ENCODE measurements around the gene LMX1B. TPM values are rescaled to one million over a fixed set of nuclear protein-coding genes. Genes with fewer than 3 reads are reported as not detected.
"Not testable (repeated sequence)": the region's sequence is repeated elsewhere in the genome, so short reads cannot be mapped to it uniquely, and the experiment has no call there.

LMX1B gene
- polyA plus RNA-seq, 2 donors, result 0.01 to 0.02 TPM

DNA sequence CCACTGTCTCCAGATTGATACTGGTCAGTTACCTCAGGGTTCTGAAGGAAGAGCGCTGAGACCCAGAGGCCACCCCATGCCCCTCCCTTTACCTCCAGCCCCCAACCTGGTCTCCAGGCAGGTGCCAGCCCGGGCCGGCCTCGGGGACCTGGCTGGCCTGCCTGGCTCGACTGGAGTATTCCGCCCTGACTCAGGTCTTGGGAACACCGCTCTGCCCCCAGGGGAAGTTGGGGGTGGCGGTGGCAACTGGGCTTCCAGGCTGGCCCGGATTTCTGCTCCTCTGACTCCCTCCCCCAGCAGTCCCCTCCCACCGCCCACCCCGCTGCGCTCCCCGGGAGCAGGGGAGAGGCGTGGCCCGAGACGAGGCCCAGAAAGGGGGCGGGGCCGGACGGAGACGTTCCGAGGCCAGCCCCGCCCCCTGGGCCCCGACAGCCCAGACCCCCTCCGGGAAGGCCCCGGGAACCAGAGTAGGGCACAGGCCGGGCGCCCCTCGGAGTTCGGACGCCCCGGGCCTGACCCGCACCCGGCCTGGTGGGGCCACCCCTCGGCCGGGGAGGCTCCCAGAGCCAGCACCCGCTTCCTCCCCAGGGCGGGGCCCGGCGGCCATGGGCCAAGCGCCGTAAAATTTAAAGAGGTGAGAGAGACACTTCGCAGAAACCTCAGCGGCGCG, 108.7 kb downstream of the LMX1B start:
- H3K27ac ChIP-seq (ENCODE audit: low read depth in 2 of 2, low read length in 1 of 2), result peak overlapping the region; percentile 53 to 79
- H3K4me1 ChIP-seq (ENCODE audit: control insufficient read depth in 2 of 2, insufficient read depth in 2 of 2, low read length in 1 of 2), result peaks cover 2 to 8% of the 10 kb centered on the region in 2 donors
- WGBS, 2 donors, result 1% methylated on average over 42 to 45 of the region's 45 CpGs
- H3K9me3 ChIP-seq (ENCODE audit: control insufficient read depth in 2 of 2, insufficient read depth in 1 of 2, low read depth in 1 of 2, low read length in 1 of 2), result no peaks in the 10 kb centered on the region
- H3K4me3 ChIP-seq (ENCODE audit: low read depth in 1 of 2, low read length in 2 of 2), result peak overlapping the region; percentile 54 to 61
- H3K27me3 ChIP-seq (ENCODE audit: control insufficient read depth in 1 of 2, insufficient read depth in 2 of 2, low read length in 2 of 2), result no peaks in the 10 kb centered on the region
- H3K36me3 ChIP-seq (ENCODE audit: control insufficient read depth in 2 of 2, insufficient read depth in 2 of 2, low read length in 1 of 2), result no peaks in the 10 kb centered on the region

DNA sequence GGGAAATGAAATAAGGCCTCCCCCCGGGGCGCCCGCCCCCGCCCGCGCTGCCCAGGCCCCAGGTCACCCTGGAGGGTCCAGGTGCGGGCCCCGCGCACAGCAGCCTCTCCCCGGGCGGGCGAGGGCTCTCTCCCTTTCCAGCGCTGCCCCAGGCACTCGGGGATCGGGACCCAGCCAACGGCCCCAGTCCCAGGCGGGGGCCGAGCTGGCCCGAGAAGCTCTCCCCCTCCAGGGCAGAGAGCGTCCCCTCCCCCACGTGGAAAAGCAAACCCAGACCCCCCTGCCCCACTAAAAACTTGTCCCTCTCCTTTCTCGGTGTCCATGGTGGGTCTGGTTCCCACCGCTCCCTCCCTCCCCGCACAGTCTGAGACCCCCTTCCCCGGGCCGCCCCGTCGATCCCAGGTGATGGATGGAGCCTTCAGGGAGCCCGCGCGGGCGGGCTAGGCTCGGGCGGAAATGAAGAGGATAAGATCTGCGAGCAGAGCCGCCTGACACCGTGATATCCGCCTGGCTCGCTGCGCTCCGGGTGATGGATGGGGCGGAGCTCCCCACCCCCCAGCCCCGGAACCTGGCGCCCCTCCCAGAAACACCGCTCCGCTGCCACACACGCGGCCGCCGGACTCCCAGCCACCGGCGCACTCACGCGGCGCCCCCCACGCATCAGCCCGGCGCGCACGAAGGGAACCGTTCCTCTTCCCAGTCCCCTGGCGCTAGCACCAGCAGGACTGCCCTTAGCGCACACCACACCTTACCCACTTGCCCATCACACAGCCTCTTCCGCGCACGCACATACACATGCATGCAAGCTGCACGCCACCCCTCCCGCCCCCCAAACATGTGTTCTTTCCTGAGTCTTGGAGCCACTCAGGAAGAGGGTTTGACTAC, 109.4 kb downstream of the LMX1B start:
- Histone ChIP-seq H3K4me1 (ENCODE audit: control insufficient read depth in 2 of 2, insufficient read depth in 2 of 2, low read length in 1 of 2) (peaks cover 2 to 8% of the 10 kb centered on the region in 2 donors), H3K4me3 (ENCODE audit: low read depth in 1 of 2, low read length in 2 of 2) (peak overlapping the region; percentile 54 to 61), H3K9me3 (ENCODE audit: control insufficient read depth in 2 of 2, insufficient read depth in 1 of 2, low read depth in 1 of 2, low read length in 1 of 2) (no peaks in the 10 kb centered on the region), H3K27ac (ENCODE audit: low read depth in 2 of 2, low read length in 1 of 2) (peak overlapping the region; percentile 53 to 79), H3K36me3 (ENCODE audit: control insufficient read depth in 2 of 2, insufficient read depth in 2 of 2, low read length in 1 of 2) (no peaks in the 10 kb centered on the region), H3K27me3 (ENCODE audit: control insufficient read depth in 1 of 2, insufficient read depth in 2 of 2, low read length in 2 of 2) (no peaks in the 10 kb centered on the region)
- 2% methylated on average over 67 to 68 of the region's 68 CpGs for WGBS, 2 donors

DNA sequence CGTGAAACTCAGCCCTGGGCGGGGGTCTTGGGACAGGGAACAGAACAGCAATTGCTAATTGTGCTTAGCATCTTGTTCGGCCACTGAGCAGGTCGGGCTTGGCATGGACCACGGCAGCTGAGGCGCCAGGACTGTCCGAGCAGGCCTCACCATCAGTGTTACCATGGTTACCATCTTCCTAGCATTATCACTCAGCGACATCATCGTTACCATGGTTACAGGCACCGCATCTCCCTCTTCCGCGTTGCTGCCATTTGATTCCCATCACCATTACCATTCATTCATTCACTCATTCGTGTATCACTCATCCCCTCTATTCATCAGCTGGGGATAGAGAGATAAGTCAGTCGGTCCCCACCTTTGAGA, 110.1 kb downstream of the LMX1B start:
- Histone ChIP-seq H3K4me1 (ENCODE audit: control insufficient read depth in 2 of 2, insufficient read depth in 2 of 2, low read length in 1 of 2) (peaks cover 2 to 8% of the 10 kb centered on the region in 2 donors), H3K27me3 (ENCODE audit: control insufficient read depth in 1 of 2, insufficient read depth in 2 of 2, low read length in 2 of 2) (no peaks in the 10 kb centered on the region)
- WGBS, 2 donors, result 52 to 54% methylated on average over 14 of the region's 14 CpGs

DNA sequence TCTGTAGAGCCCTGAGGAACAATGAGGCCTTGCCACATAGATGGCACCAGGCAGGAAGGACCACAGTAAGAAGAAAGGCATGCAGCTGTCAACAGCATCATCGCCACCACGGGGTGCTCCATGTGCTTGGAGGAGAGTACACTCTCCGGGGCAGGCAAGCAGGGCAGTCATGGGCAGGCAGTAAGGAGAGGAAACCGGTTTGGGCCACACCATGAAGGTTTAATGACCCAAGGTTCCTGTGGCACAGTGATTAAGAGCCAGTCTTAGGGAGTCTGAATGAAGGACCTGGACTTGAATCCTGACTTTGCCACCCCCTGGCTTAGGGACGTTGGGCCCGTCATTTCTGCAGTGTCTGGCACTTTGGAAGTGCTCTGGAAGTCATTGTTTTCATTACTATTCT, 110.5 kb downstream of the LMX1B start:
- 54 to 62% methylated on average over 6 of the region's 6 CpGs for WGBS, 2 donors
- Histone ChIP-seq H3K4me3 (ENCODE audit: low read depth in 1 of 2, low read length in 2 of 2) (no peak overlapping the region), H3K36me3 (ENCODE audit: control insufficient read depth in 2 of 2, insufficient read depth in 2 of 2, low read length in 1 of 2) (no peaks in the 10 kb centered on the region), H3K27me3 (ENCODE audit: control insufficient read depth in 1 of 2, insufficient read depth in 2 of 2, low read length in 2 of 2) (no peaks in the 10 kb centered on the region), H3K27ac (ENCODE audit: low read depth in 2 of 2, low read length in 1 of 2) (no peak overlapping the region), H3K9me3 (ENCODE audit: control insufficient read depth in 2 of 2, insufficient read depth in 1 of 2, low read depth in 1 of 2, low read length in 1 of 2) (no peaks in the 10 kb centered on the region), H3K4me1 (ENCODE audit: control insufficient read depth in 2 of 2, insufficient read depth in 2 of 2, low read length in 1 of 2) (peaks cover 2 to 8% of the 10 kb centered on the region in 2 donors)

More for the DNA sequence above, 110.1 kb downstream of the LMX1B start:
- no peaks in the 10 kb centered on the region for H3K9me3 ChIP-seq (ENCODE audit: control insufficient read depth in 2 of 2, insufficient read depth in 1 of 2, low read depth in 1 of 2, low read length in 1 of 2)
- no peak overlapping the region for H3K27ac ChIP-seq (ENCODE audit: low read depth in 2 of 2, low read length in 1 of 2)
- H3K4me3 ChIP-seq (ENCODE audit: low read depth in 1 of 2, low read length in 2 of 2), result no peak overlapping the region
- no peaks in the 10 kb centered on the region for H3K36me3 ChIP-seq (ENCODE audit: control insufficient read depth in 2 of 2, insufficient read depth in 2 of 2, low read length in 1 of 2)

DNA sequence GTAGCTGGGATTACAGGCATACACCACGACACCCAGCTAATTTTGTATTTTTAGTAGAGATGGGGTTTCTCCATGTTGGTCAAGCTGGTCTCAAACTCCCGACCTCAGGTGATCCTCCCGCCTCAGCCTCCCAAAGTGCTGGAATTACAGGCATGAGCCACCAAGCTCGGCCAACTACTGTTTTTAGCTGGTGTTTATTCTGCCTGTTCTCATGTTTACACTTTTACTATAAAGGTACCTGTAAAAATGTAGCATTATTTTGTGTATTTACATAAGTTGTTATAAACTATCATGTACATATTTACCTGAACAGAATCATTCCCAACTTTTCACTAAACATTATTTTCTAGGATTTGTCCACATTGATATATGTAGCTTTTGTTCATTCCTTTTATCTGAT, 111.8 kb downstream of the LMX1B start:
- H3K9me3 ChIP-seq (ENCODE audit: control insufficient read depth in 2 of 2, insufficient read depth in 1 of 2, low read depth in 1 of 2, low read length in 1 of 2); H3K27me3 ChIP-seq (ENCODE audit: control insufficient read depth in 1 of 2, insufficient read depth in 2 of 2, low read length in 2 of 2); H3K27ac ChIP-seq (ENCODE audit: low read depth in 2 of 2, low read length in 1 of 2); H3K36me3 ChIP-seq (ENCODE audit: control insufficient read depth in 2 of 2, insufficient read depth in 2 of 2, low read length in 1 of 2); H3K4me3 ChIP-seq (ENCODE audit: low read depth in 1 of 2, low read length in 2 of 2); H3K4me1 ChIP-seq (ENCODE audit: control insufficient read depth in 2 of 2, insufficient read depth in 2 of 2, low read length in 1 of 2): not testable (repeated sequence)
- WGBS, 2 donors, result 76 to 84% methylated on average over 4 of the region's 4 CpGs

DNA sequence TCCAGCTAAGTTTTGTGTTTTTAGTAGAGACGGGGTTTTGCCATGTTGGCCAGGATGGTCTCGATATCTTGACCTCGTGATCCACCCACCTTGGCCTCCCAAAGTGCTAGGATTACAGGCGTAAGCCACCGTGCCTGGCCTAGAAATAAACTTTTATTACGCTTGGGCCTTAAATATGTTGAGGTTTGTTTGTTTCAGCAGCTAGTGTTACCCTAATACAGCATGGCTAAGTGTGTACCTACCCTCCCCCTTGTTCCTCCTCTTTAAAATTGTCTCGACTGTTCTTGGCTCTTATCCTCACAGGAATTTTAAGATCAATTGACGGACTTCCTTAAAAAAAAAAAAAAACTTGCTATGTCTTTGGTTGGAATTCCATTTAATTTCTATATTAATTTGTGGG, 114.5 kb downstream of the LMX1B start:
- H3K27me3 ChIP-seq (ENCODE audit: control insufficient read depth in 1 of 2, insufficient read depth in 2 of 2, low read length in 2 of 2), result not testable (repeated sequence)
- 90 to 91% methylated on average over 8 of the region's 8 CpGs for WGBS, 2 donors

DNA sequence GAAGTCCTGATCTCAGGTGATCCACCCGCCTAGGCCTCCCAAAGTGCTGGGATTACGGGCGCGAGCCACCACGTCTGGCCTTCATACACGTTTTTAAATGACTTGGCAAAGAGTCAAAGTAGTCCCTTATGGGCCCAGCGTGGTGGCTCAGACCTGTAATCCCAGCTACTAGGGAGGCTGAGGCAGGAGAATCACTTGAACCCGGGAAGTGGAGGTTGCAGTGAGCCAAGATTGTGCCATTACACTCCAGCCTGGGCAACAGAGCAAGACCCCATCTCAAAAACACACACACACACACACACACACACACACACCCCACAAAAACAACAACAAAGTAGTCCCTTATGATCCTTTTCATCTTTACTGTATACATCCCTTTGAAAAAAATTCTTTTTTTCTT, 116.9 kb downstream of the LMX1B start:
- 86% methylated on average over 8 of the region's 8 CpGs for WGBS, 2 donors
- not testable (repeated sequence) for H3K4me1 ChIP-seq (ENCODE audit: control insufficient read depth in 2 of 2, insufficient read depth in 2 of 2, low read length in 1 of 2); H3K27me3 ChIP-seq (ENCODE audit: control insufficient read depth in 1 of 2, insufficient read depth in 2 of 2, low read length in 2 of 2); H3K27ac ChIP-seq (ENCODE audit: low read depth in 2 of 2, low read length in 1 of 2); H3K9me3 ChIP-seq (ENCODE audit: control insufficient read depth in 2 of 2, insufficient read depth in 1 of 2, low read depth in 1 of 2, low read length in 1 of 2); H3K36me3 ChIP-seq (ENCODE audit: control insufficient read depth in 2 of 2, insufficient read depth in 2 of 2, low read length in 1 of 2); H3K4me3 ChIP-seq (ENCODE audit: low read depth in 1 of 2, low read length in 2 of 2)

More for the DNA sequence above, 114.5 kb downstream of the LMX1B start:
- not testable (repeated sequence) for H3K27ac ChIP-seq (ENCODE audit: low read depth in 2 of 2, low read length in 1 of 2); H3K9me3 ChIP-seq (ENCODE audit: control insufficient read depth in 2 of 2, insufficient read depth in 1 of 2, low read depth in 1 of 2, low read length in 1 of 2); H3K4me3 ChIP-seq (ENCODE audit: low read depth in 1 of 2, low read length in 2 of 2); H3K4me1 ChIP-seq (ENCODE audit: control insufficient read depth in 2 of 2, insufficient read depth in 2 of 2, low read length in 1 of 2); H3K36me3 ChIP-seq (ENCODE audit: control insufficient read depth in 2 of 2, insufficient read depth in 2 of 2, low read length in 1 of 2)

DNA sequence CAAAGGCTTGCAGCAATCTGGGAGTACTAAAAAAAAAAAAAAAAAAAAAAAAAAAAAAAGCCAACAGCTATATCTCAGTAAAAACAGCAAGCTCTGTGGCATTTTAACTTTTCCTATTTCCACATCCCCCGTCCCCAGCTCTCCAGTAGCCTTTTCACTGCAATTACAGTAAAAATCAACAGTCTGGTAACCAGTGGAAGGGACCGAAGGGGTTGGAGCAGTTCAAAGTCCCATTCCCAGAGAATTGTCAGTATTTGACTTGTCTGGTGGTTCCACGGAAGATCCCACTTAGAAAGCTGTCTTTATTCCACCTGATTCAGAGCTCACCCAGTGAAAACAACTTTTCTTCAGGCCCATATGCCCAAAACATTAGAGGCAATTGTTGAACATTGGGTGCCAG, 119.3 kb downstream of the LMX1B start:
- peaks cover 0 to 2% of the 10 kb centered on the region in 2 donors for H3K27me3 ChIP-seq (ENCODE audit: control insufficient read depth in 1 of 2, insufficient read depth in 2 of 2, low read length in 2 of 2)
- H3K4me3 ChIP-seq (ENCODE audit: low read depth in 1 of 2, low read length in 2 of 2), result no peak overlapping the region
- H3K36me3 ChIP-seq (ENCODE audit: control insufficient read depth in 2 of 2, insufficient read depth in 2 of 2, low read length in 1 of 2), result no peaks in the 10 kb centered on the region
- H3K27ac ChIP-seq (ENCODE audit: low read depth in 2 of 2, low read length in 1 of 2), result no peak overlapping the region
- peaks cover 2 to 3% of the 10 kb centered on the region in 2 donors for H3K9me3 ChIP-seq (ENCODE audit: control insufficient read depth in 2 of 2, insufficient read depth in 1 of 2, low read depth in 1 of 2, low read length in 1 of 2)
- no peaks in the 10 kb centered on the region for H3K4me1 ChIP-seq (ENCODE audit: control insufficient read depth in 2 of 2, insufficient read depth in 2 of 2, low read length in 1 of 2)
- WGBS, 2 donors, result 68 to 82% methylated on average over 3 of the region's 3 CpGs

DNA sequence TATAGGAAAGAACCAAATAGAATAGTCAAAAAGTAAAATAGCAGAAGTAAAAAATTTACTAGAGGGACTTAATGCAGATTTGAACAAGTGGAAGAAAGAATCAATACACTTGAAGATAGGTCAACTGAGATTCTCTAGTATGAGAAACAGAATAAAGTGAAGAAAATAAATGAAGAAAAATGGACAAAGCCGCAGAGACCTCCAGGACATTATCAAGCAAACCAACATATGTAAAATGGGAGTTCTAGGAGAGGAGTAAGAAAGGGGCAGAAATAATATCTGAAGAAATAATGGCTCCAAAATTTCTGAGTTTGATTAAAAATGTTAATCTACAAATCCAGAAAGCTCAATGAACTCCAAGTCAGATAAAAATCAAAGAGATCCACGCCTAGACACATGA, 121.1 kb downstream of the LMX1B start:
- Histone ChIP-seq H3K4me3 (ENCODE audit: low read depth in 1 of 2, low read length in 2 of 2) (no peak overlapping the region), H3K27ac (ENCODE audit: low read depth in 2 of 2, low read length in 1 of 2) (no peak overlapping the region), H3K27me3 (ENCODE audit: control insufficient read depth in 1 of 2, insufficient read depth in 2 of 2, low read length in 2 of 2) (peaks cover 0 to 2% of the 10 kb centered on the region in 2 donors), H3K4me1 (ENCODE audit: control insufficient read depth in 2 of 2, insufficient read depth in 2 of 2, low read length in 1 of 2) (no peaks in the 10 kb centered on the region), H3K9me3 (ENCODE audit: control insufficient read depth in 2 of 2, insufficient read depth in 1 of 2, low read depth in 1 of 2, low read length in 1 of 2) (peaks cover 2 to 3% of the 10 kb centered on the region in 2 donors), H3K36me3 (ENCODE audit: control insufficient read depth in 2 of 2, insufficient read depth in 2 of 2, low read length in 1 of 2) (no peaks in the 10 kb centered on the region)
- 87 to 88% methylated on average over 2 of the region's 2 CpGs for WGBS, 2 donors

All from esophagus (tissue), 2 donors.